Measurements from ENCODE around the gene PARP3.

- TF ChIP-seq CTCF (IDR thresholded peaks at IDR 0.05 in 2 of 3, conservative IDR thresholded peaks at IDR 0.05 in 1 of 3; ENCODE audit: borderline replicate concordance in 1 of 3, insufficient read depth in 1 of 3, low read depth in 2 of 3, low read length in 2 of 3) (no peak), ATF3 (IDR thresholded peaks at IDR 0.05) (no peak)
Measured at GRCh38 chr3:51950899-51951298, 8.7 kb downstream of the PARP3 start.
